ENCODE results near the gene ST6GALNAC2. TPM values are rescaled to one million over a fixed set of nuclear protein-coding genes. Genes with fewer than 3 reads are reported as not detected.

Gene ST6GALNAC2
- total and polyA plus RNA-seq, 5 donors from 2014 or later, result 0.08 to 0.39 (median 0.13) TPM; not detected in 2

DNA sequence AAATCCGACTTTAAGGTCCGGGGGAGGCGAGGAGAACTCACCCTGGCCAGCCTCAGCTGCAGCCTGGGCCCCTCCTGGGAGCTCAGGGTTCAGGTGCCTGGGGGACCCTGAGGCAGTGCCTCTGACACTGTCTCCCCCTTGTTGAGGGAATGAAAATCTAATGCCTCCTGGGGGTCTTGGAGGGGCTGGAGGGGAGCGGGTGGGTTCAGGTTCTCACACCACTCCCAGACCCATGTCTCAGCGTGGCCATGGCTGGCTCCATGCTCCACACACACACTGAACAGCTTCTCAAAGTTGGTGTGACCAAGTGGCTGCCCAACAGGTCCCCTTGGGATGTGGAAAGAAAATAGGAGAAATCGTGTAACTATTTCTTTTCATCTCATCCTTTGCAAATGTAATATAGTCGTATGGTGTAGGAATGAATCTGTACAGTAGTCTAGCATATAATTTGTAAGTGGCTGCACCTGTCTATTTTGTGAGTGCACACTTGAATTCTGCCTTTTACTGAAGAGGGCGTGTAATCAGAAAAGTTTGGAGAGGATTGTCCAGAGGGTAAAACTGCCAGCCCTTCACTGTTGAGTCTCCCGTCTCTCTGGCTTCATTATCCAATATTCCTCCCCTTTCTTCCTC lies 46.6 kb downstream of the ST6GALNAC2 start:
- no peaks in the 10 kb centered on the region for H3K36me3 ChIP-seq (ENCODE audit: control insufficient read depth, insufficient read depth, low read length)
- Mint-ChIP-seq H3K27ac (peak overlapping the region in 1 of 3 donors; percentile 50), H3K36me3 (no peaks in the 10 kb centered on the region), H3K4me3 (peak overlapping the region in 3 of 4 donors; percentile 50 to 65 (median 58)), H3K27me3 (peaks cover 63% of the 10 kb centered on the region), H3K9me3 (peaks cover 0 to 3% (median 0%) of the 10 kb centered on the region in 7 donors), H3K4me1 (peaks cover 0 to 3% (median 0%) of the 10 kb centered on the region in 4 donors)
- H3K9me3 ChIP-seq (ENCODE audit: control insufficient read depth in 2 of 2, low read length in 2 of 2), result no peaks in the 10 kb centered on the region
- DNase-seq (no peak), ATAC-seq (ENCODE audit: low read depth in 2 of 2) (no peak)
- H3K27me3 ChIP-seq (ENCODE audit: control insufficient read depth, insufficient read depth, low read length), result peaks cover 8% of the 10 kb centered on the region
- H3K27ac ChIP-seq (ENCODE audit: insufficient read depth, low read length, poor library complexity, severe bottlenecking), result no peak overlapping the region
- H3K4me1 ChIP-seq (ENCODE audit: control insufficient read depth, insufficient read depth, low read length, poor library complexity, severe bottlenecking), result no peaks in the 10 kb centered on the region
- H3K4me3 ChIP-seq (ENCODE audit: low read depth, low read length), result no peak overlapping the region

GRCh38 chr17:76538281-76538931 lies 47.3 kb downstream of the ST6GALNAC2 start:
- no peak for ATAC-seq (ENCODE audit: low read depth in 2 of 2)
- no peaks in the 10 kb centered on the region for H3K36me3 Mint-ChIP-seq
- H3K27me3 Mint-ChIP-seq, result peaks cover 58% of the 10 kb centered on the region
- Histone ChIP-seq H3K4me1 (ENCODE audit: control insufficient read depth, insufficient read depth, low read length, poor library complexity, severe bottlenecking) (no peaks in the 10 kb centered on the region), H3K36me3 (ENCODE audit: control insufficient read depth, insufficient read depth, low read length) (no peaks in the 10 kb centered on the region), H3K27ac (ENCODE audit: insufficient read depth, low read length, poor library complexity, severe bottlenecking) (no peak overlapping the region), H3K4me3 (ENCODE audit: low read depth, low read length) (no peak overlapping the region), H3K27me3 (ENCODE audit: control insufficient read depth, insufficient read depth, low read length) (peaks cover 8% of the 10 kb centered on the region), H3K9me3 (ENCODE audit: control insufficient read depth in 2 of 2, low read length in 2 of 2) (no peaks in the 10 kb centered on the region)
- H3K9me3 Mint-ChIP-seq, result peaks cover 0 to 3% (median 0%) of the 10 kb centered on the region in 7 donors
- no peak overlapping the region for H3K27ac Mint-ChIP-seq
- H3K4me3 Mint-ChIP-seq, result peak overlapping the region in 2 of 4 donors; percentile 50 to 65
- H3K4me1 Mint-ChIP-seq, result peaks cover 0 to 3% (median 0%) of the 10 kb centered on the region in 4 donors
- no peak for DNase-seq

GRCh38 chr17:76537578-76538280 lies 47.9 kb downstream of the ST6GALNAC2 start, which contains the start of gene CYGB:
TSS of gene CYGB (minus strand) at chr17:76537709. CDS start at chr17:76537542, 167 bp downstream.
- no peak for DNase-seq
- no peak within 1 kb of the TSS for H3K4me3 Mint-ChIP-seq
- peaks cover 56% of the 10 kb centered on the region for H3K27me3 Mint-ChIP-seq

DNA sequence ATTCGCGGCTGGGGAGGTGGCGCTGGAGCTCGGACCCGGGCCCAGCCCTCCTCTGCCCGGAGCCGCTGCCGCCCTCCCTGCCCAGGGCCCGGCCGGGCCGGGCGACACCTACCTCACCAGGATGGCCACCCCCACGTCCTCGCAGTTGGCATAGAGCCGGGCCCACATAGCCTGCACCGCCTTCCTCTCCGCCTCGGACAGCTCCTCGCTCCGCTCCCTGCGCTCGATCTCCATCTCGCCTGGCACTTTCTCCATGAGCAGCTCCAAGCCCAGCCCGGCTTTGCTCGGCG lies 48.4 kb downstream of the ST6GALNAC2 start:
- Mint-ChIP-seq H3K4me1 (peaks cover 0 to 3% (median 0%) of the 10 kb centered on the region in 4 donors), H3K27ac (no peak overlapping the region), H3K27me3 (peaks cover 51% of the 10 kb centered on the region), H3K9me3 (peaks cover 0 to 3% (median 0%) of the 10 kb centered on the region in 7 donors), H3K36me3 (no peaks in the 10 kb centered on the region), H3K4me3 (no peak overlapping the region)
- Histone ChIP-seq H3K4me3 (ENCODE audit: low read depth, low read length) (no peak overlapping the region), H3K4me1 (ENCODE audit: control insufficient read depth, insufficient read depth, low read length, poor library complexity, severe bottlenecking) (no peaks in the 10 kb centered on the region), H3K36me3 (ENCODE audit: control insufficient read depth, insufficient read depth, low read length) (no peaks in the 10 kb centered on the region), H3K27me3 (ENCODE audit: control insufficient read depth, insufficient read depth, low read length) (peaks cover 8% of the 10 kb centered on the region), H3K9me3 (ENCODE audit: control insufficient read depth in 2 of 2, low read length in 2 of 2) (no peaks in the 10 kb centered on the region), H3K27ac (ENCODE audit: insufficient read depth, low read length, poor library complexity, severe bottlenecking) (no peak overlapping the region)
- ATAC-seq (ENCODE audit: low read depth in 2 of 2) (no peak), DNase-seq (no peak)

More at GRCh38 chr17:76537578-76538280, 47.9 kb downstream of the ST6GALNAC2 start, which contains the start of gene CYGB:
- Histone ChIP-seq H3K27me3 (ENCODE audit: control insufficient read depth, insufficient read depth, low read length) (peaks cover 8% of the 10 kb centered on the region), H3K4me1 (ENCODE audit: control insufficient read depth, insufficient read depth, low read length, poor library complexity, severe bottlenecking) (no peaks in the 10 kb centered on the region), H3K27ac (ENCODE audit: insufficient read depth, low read length, poor library complexity, severe bottlenecking) (no peak within 1 kb of the TSS), H3K4me3 (ENCODE audit: low read depth, low read length) (no peak within 1 kb of the TSS), H3K9me3 (ENCODE audit: control insufficient read depth in 2 of 2, low read length in 2 of 2) (no peaks in the 10 kb centered on the region), H3K36me3 (ENCODE audit: control insufficient read depth, insufficient read depth, low read length) (no peaks in the 10 kb centered on the region)
- Mint-ChIP-seq H3K36me3 (no peaks in the 10 kb centered on the region), H3K4me1 (peaks cover 0 to 3% (median 0%) of the 10 kb centered on the region in 4 donors), H3K9me3 (peaks cover 0 to 3% (median 0%) of the 10 kb centered on the region in 7 donors), H3K27ac (no peak within 1 kb of the TSS)
- ATAC-seq (ENCODE audit: low read depth in 2 of 2), result no peak

GRCh38 chr17:76536511-76537287 lies 49.0 kb downstream of the ST6GALNAC2 start:
- Histone ChIP-seq H3K9me3 (ENCODE audit: control insufficient read depth in 2 of 2, low read length in 2 of 2) (no peaks in the 10 kb centered on the region), H3K27ac (ENCODE audit: insufficient read depth, low read length, poor library complexity, severe bottlenecking) (no peak overlapping the region), H3K4me1 (ENCODE audit: control insufficient read depth, insufficient read depth, low read length, poor library complexity, severe bottlenecking) (no peaks in the 10 kb centered on the region), H3K27me3 (ENCODE audit: control insufficient read depth, insufficient read depth, low read length) (peaks cover 8% of the 10 kb centered on the region), H3K4me3 (ENCODE audit: low read depth, low read length) (no peak overlapping the region), H3K36me3 (ENCODE audit: control insufficient read depth, insufficient read depth, low read length) (no peaks in the 10 kb centered on the region)
- peaks cover 0 to 7% (median 0%) of the 10 kb centered on the region in 4 donors for H3K4me1 Mint-ChIP-seq
- no peak overlapping the region for H3K27ac Mint-ChIP-seq
- no peaks in the 10 kb centered on the region for H3K36me3 Mint-ChIP-seq
- no peak overlapping the region for H3K4me3 Mint-ChIP-seq
- peaks cover 46% of the 10 kb centered on the region for H3K27me3 Mint-ChIP-seq
- no peak for DNase-seq
- no peak for ATAC-seq (ENCODE audit: low read depth in 2 of 2)
- peaks cover 0 to 3% (median 0%) of the 10 kb centered on the region in 7 donors for H3K9me3 Mint-ChIP-seq

- peaks cover 0 to 8% (median 0%) of the 10 kb centered on the region in 4 donors for H3K4me1 Mint-ChIP-seq
- Histone ChIP-seq H3K27ac (ENCODE audit: insufficient read depth, low read length, poor library complexity, severe bottlenecking) (no peak overlapping the region), H3K36me3 (ENCODE audit: control insufficient read depth, insufficient read depth, low read length) (no peaks in the 10 kb centered on the region), H3K4me1 (ENCODE audit: control insufficient read depth, insufficient read depth, low read length, poor library complexity, severe bottlenecking) (no peaks in the 10 kb centered on the region), H3K9me3 (ENCODE audit: control insufficient read depth in 2 of 2, low read length in 2 of 2) (no peaks in the 10 kb centered on the region), H3K27me3 (ENCODE audit: control insufficient read depth, insufficient read depth, low read length) (peaks cover 8% of the 10 kb centered on the region), H3K4me3 (ENCODE audit: low read depth, low read length) (no peak overlapping the region)
- no peak for ATAC-seq (ENCODE audit: low read depth in 2 of 2)
- peaks cover 0 to 3% (median 0%) of the 10 kb centered on the region in 7 donors for H3K9me3 Mint-ChIP-seq
- no peaks in the 10 kb centered on the region for H3K36me3 Mint-ChIP-seq
- no peak for DNase-seq
- H3K27ac Mint-ChIP-seq, result peak overlapping the region in 1 of 3 donors; percentile 89
- no peak overlapping the region for H3K4me3 Mint-ChIP-seq
- peaks cover 38% of the 10 kb centered on the region for H3K27me3 Mint-ChIP-seq
These were observed 49.7 kb downstream of the ST6GALNAC2 start for GRCh38 chr17:76535788-76536510.
